Peyer's patch (tissue), 4 donors: ENCODE measurements around the gene KIT. TPM values are rescaled to one million over a fixed set of nuclear protein-coding genes. Genes with fewer than 3 reads are reported as not detected.

Experiments used
- DNase-seq, 3 donors: peaks; one replicate each; pipeline ENCODE4 v3.0.0-alpha.2; 2017 to 2019
- H3K27ac ChIP-seq, 4 donors: fragments of 200-600 bp; sonication (generic); one replicate each; pipeline ENCODE4 v1.5.1; 2016 to 2019
- H3K27me3 ChIP-seq, 2 donors: fragments of 200-600 bp; sonication (generic); one replicate each; pipeline ENCODE4 v1.5.1; 2019
- H3K36me3 ChIP-seq, 3 donors: fragments of 200-600 bp; sonication (generic); one replicate each; pipeline ENCODE4 v1.5.1; 2016 to 2019
- H3K4me1 ChIP-seq, 4 donors: fragments of 200-600 bp; sonication (generic); one replicate each; pipeline ENCODE4 v1.5.1; 2016 to 2019
- H3K4me3 ChIP-seq, 4 donors: fragments of 200-600 bp; sonication (generic); 1 replicate in 3 of 4; 2 replicates in 1 of 4; pipeline ENCODE4 v1.5.1; 2016 to 2019; ENCODE audit warnings: mild to moderate bottlenecking in 1 of 4
- H3K9me3 ChIP-seq, 4 donors: fragments of 200-600 bp; sonication (generic); one replicate each; pipeline ENCODE4 v1.5.1; 2016 to 2019; ENCODE audit warnings: mild to moderate bottlenecking in 1 of 4
- CTCF ChIP-seq, 6 experiments: fragments of 450-650 bp in 4 of 6; fragments of 200-600 bp in 2 of 6; sonication (generic) in 1 of 6; IDR thresholded peaks; one replicate each; pipeline ENCODE4 v1.5.1; 2017 to 2019; ENCODE audit warnings: antibody characterized with exemption in 6 of 6, mild to moderate bottlenecking in 3 of 6, moderate library complexity in 1 of 6
- POLR2A ChIP-seq, 2 donors: fragments of 450-650 bp; IDR thresholded peaks; one replicate each; pipeline ENCODE4 v1.5.1; 2017; ENCODE audit warnings: antibody characterized with exemption in 2 of 2, mild to moderate bottlenecking in 2 of 2, moderate library complexity in 2 of 2
- total RNA-seq, 4 donors: library from RNA; depleted of rRNA; stranded (reverse); fragments of >200 nt; gene quantifications; one replicate each; pipeline ENCODE4 v1.1.0, GENCODE V29; 2016

Gene KIT
- total RNA-seq, 4 donors from 2014 or later: 4.4 to 21.5 (median 9.5) TPM

- Histone ChIP-seq H3K4me1 (no peaks in the 10 kb centered on the region), H3K27ac (no peak overlapping the region), H3K4me3 (no peak overlapping the region), H3K27me3 (no peaks in the 10 kb centered on the region), H3K36me3 (no peaks in the 10 kb centered on the region), H3K9me3 (no peaks in the 10 kb centered on the region)
- DNase-seq: no peak
- TF ChIP-seq CTCF (IDR thresholded peaks at IDR 0.05) (no peak), POLR2A (IDR thresholded peaks at IDR 0.05) (no peak)
These were observed 106.7 kb downstream of the KIT start for GRCh38 chr4:54764476-54764875.

GRCh38 chr4:54767376-54767775 is 109.6 kb downstream of the KIT start:
- Histone ChIP-seq H3K27me3 (no peaks in the 10 kb centered on the region), H3K36me3 (no peaks in the 10 kb centered on the region), H3K9me3 (no peaks in the 10 kb centered on the region), H3K27ac (no peak overlapping the region), H3K4me1 (no peaks in the 10 kb centered on the region), H3K4me3 (no peak overlapping the region)
- no peak for DNase-seq
- TF ChIP-seq CTCF (IDR thresholded peaks at IDR 0.05) (no peak), POLR2A (IDR thresholded peaks at IDR 0.05) (no peak)

GRCh38 chr4:54773022-54773421 is 115.3 kb downstream of the KIT start:
- no peak for TF ChIP-seq CTCF (IDR thresholded peaks at IDR 0.05)
- no peak for TF ChIP-seq POLR2A (IDR thresholded peaks at IDR 0.05)
- no peak for DNase-seq
- no peaks in the 10 kb centered on the region for H3K27me3 ChIP-seq
- no peak overlapping the region for H3K4me3 ChIP-seq
- no peak overlapping the region for H3K27ac ChIP-seq
- H3K36me3 ChIP-seq: no peaks in the 10 kb centered on the region
- no peaks in the 10 kb centered on the region for H3K9me3 ChIP-seq
- H3K4me1 ChIP-seq: no peaks in the 10 kb centered on the region

GRCh38 chr4:54779036-54779435 is 121.3 kb downstream of the KIT start:
- Histone ChIP-seq H3K4me3 (no peak overlapping the region), H3K4me1 (peaks cover 0 to 4% (median 0%) of the 10 kb centered on the region in 4 donors), H3K27ac (no peak overlapping the region), H3K27me3 (no peaks in the 10 kb centered on the region), H3K36me3 (no peaks in the 10 kb centered on the region), H3K9me3 (no peaks in the 10 kb centered on the region)
- DNase-seq: no peak
- TF ChIP-seq POLR2A (IDR thresholded peaks at IDR 0.05) (no peak), CTCF (IDR thresholded peaks at IDR 0.05) (no peak)

GRCh38 chr4:54779476-54780148 is 121.9 kb downstream of the KIT start:
- no peak for DNase-seq
- Histone ChIP-seq H3K27me3 (no peaks in the 10 kb centered on the region), H3K4me3 (no peak overlapping the region), H3K9me3 (no peaks in the 10 kb centered on the region), H3K27ac (no peak overlapping the region), H3K4me1 (peaks cover 0 to 4% (median 0%) of the 10 kb centered on the region in 4 donors), H3K36me3 (no peaks in the 10 kb centered on the region)
- TF ChIP-seq CTCF (IDR thresholded peaks at IDR 0.05) (no peak), POLR2A (IDR thresholded peaks at IDR 0.05) (no peak)

GRCh38 chr4:54780149-54780495 is 122.4 kb downstream of the KIT start:
- Histone ChIP-seq H3K4me3 (no peak overlapping the region), H3K27me3 (no peaks in the 10 kb centered on the region), H3K9me3 (no peaks in the 10 kb centered on the region), H3K4me1 (peaks cover 0 to 4% (median 0%) of the 10 kb centered on the region in 4 donors), H3K36me3 (no peaks in the 10 kb centered on the region), H3K27ac (no peak overlapping the region)
- TF ChIP-seq POLR2A (IDR thresholded peaks at IDR 0.05): no peak
- TF ChIP-seq CTCF (IDR thresholded peaks at IDR 0.05): no peak
- no peak for DNase-seq
